NAMALWA (cell line): ENCODE data around the gene ACTN3.
"Not testable (repeated sequence)": the region's sequence is repeated elsewhere in the genome, so short reads cannot be mapped to it uniquely, and the experiment has no call there.

Experiments
- DNase-seq: peaks from one replicate; pipeline ENCODE4 v3.0.0-alpha.2; 2015; ENCODE audit warnings: low spot score

ACTN3 gene

DNA sequence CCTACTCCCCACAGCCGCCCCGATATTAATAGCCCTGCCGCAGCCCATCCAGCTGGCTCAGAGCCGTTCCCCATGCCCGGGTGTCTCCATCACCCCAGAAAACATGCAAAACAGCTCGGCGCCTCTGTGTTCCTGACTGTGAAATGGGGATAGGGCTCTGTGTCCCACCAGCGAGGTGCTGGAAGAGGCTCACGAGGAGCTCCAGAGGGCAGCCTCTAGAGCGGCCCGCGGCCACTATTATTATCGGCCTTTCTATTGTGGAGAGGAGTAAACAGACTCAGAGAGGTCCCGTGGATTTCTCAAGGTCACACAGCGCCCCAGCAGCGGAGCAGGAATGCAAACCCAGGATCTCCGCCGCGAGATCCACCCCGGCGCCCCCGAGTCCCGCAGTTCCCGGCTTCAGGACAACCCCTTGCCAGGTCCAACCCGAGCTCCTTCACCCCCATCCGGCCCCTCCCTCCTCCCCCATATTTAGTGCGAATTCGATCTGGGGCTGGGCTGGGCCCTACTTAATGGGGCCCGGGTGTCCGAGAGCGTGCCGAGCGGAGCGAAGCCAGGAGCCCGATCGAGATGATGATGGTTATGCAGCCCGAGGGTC, at the start of gene ACTN3:
Gene ACTN3, plus strand, starts transcription at position 536 of the 598 bp plus-strand sequence. Its CDS starts 35 bp downstream, at position 571.
- DNase-seq = no peak

GRCh38 chr11:66497206-66497605, 49.5 kb upstream of the ACTN3 start:
- DNase-seq = no peak

GRCh38 chr11:66498506-66498905, 48.2 kb upstream of the ACTN3 start:
- no peak for DNase-seq

DNA sequence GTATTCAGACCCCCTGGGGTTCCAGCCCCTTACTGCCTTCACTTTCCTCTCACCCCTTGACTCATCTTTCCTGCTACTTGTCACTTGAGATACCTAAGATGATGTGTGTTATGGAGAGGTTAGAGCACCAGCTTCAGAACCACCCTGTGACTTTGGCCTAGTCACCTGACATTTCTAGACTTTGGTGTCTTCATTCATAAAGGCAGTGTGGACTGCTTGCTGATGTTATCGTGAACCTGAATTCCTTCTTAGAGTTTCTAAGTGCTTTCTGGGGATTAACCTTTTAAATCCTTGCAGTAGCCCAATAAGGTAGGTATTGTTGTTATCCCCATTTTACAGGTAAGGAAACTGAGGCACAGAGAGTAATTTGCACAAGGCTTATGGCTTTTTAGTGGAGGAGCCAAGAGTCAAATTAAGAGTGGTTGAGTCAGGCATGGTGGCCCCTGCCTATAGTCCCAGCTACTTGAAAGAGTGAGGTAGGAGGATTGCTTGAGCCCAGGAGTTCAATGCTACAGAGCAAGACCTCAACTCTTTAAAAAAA, 41.4 kb upstream of the ACTN3 start:
- DNase-seq = no peak

DNA sequence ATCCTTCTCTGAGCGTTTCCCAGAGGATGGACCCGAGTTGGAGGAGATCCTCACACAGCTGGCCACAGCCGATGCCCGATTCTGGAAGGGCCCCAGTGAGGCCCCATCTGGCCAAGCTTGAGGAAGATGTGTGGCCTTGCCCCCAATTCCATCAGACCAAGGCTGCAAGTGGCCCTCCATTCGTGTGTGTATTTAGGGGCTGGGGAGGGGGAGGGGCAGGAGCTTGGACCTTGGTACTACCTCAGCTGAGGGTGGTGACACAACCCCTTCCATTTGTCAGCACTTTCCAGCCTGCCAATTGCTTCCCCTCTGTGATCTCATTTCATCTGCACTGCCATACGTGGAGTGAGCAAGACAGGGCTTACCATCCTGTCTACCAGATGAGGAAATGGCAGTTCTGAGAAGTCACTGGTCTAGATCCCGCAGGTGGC, 37.6 kb upstream of the ACTN3 start:
- DNase-seq = no peak

DNA sequence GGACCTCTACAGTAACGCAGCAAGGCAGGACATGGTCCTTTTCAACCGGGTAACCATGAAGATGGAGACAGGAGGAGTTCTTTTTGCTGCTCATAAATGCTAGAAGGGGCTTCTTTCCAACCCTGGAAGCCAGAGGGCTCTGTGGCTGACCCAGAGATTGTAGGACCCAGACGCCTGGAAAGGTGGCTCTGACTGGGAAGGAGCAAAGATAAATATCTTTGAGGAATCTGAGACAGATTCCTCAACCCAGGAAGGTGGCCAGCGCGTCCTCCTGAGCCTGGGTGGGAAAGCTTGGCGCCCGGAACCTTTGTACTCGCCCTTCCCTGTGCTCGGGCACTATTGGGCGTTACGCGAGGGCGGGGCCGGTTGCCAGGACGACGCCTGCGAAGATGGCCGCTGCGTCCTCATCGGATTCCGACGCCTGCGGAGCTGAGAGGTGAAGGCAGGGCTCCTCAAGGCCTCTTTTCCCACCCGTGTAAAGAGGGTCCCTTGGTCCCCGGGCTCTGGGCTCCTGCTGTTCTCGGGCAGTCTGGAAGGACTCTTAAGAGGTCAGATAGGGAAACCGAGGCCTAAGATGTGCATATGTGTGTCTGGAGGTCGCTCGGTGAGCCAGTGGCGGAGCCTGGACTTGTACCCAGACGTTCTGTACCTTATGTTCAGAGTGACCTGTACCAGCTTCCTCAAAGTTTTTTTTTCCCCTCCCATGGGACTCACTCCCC, 36.3 kb upstream of the ACTN3 start, which contains the start of gene BBS1:
Gene BBS1, plus strand, starts transcription at position 365 of the 719 bp plus-strand sequence. Its CDS starts 25 bp downstream, at position 390.
- DNase-seq = peak; percentile 82

- no peak for DNase-seq
Observed at GRCh38 chr11:66510990-66511339, 35.7 kb upstream of the ACTN3 start.

- DNase-seq = no peak
Observed at GRCh38 chr11:66523611-66524010, 23.1 kb upstream of the ACTN3 start.

DNA sequence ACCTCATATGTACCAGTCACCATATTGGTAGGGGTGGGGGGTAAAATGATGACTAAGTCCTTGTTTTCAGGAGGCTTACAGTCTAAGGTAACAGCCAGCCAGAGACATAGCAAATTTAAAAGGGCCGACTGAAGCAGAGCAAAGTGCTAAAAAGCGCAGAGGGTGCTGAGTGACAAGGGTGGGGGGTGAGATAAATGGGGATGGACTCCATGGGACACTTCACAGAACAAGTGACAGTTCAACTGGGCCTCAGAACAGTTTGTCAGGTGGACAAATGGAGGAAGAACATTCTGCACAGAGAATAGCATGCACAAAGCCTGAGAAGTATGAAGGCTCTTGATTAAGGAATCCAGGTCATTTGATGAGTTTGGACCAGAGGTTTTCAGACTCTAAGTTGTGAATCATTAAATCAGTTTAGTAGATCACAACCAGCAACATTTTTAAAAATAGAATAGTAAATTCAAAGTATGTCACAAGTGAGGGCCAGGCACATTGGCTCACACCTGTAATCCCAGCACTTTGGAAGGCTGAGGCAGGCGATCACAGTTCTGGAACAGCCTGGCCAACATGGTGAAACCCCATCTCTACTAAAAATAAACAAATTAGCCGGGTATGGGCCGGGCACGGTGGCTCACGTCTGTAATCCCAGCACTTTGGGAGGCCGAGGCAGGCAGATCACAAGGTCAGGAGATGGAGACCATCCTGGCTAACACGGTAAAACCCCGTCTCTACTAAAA, 22.2 kb upstream of the ACTN3 start:
- DNase-seq = no peak

GRCh38 chr11:66529069-66529468, 17.6 kb upstream of the ACTN3 start:
- DNase-seq = no peak

DNA sequence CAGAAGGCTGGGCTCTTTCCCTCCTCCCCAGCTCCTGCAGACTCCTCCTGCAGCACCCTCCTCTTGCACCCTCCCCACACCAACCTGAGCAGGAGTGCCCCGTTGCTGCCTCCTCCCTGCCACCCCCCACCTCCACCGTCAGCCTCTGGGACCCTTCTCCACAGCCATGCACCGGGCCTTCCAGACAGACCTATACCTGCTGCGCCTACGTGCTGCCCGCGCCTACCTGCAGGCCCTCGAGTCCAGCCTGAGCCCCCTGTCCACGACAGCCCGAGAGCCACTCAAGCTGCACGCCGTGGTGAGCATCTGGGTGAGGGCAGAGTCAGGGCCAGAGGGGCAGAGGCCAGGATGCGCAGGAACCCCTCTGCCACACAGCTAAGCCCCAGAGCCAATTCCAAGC, 17.0 kb upstream of the ACTN3 start:
- DNase-seq = no peak

DNA sequence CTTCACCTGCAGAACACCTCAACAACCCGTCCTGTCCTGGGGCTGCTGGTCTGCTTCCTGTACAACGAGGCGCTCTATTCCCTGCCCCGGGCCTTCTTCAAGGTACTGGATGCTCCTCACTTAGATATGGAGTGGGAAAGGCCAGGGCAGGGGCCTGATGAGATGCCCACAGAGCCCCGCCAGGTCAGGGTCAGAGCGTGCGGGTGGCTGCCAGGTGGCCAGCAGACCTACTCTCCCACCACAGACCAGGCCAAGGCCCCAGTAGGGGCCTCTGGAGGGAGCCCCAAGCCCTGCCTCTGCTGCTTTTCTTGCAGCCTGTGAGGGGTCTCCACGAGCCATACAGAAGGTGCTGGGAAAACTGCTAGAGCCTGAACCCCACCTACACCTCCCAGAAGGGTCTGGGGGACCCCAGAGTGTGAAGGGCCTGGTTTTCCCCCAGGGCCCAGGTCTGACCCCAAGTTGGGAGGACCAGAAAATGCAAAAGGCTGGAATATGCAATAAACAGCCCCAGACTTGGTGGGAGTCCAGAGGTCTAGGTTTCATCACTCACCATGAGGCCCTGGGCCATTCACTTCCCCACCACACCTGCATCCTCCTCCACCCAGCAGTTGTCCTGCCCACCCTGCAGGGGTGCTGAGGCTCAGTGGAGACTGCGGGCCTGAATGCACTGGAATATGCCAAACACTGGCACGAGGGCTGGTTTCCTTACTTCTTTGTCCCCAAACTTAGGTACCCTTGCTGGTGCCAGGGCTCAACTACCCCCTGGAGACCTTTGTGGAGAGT, 15.6 kb upstream of the ACTN3 start:
- no peak for DNase-seq

DNA sequence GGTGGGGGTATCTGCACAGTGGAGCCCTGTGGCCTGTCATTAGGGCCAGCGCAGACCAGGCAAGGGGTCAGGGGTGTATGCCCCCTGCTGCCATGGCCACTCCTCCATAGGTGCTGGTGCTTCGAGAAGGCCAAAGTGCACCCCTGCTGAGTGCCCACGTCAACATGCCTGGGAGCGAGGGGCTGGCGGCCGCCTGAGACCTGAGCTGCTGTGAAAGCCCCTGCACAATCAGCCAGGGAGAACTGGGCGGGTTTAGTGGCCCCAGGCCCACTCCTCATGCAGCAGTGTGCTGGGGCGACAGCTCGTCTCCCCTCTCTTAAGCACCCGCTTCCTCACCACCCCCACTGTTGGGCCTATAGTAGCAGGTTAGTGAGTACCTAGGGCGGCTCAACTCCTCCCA, 14.9 kb upstream of the ACTN3 start:
- DNase-seq = no peak

- DNase-seq = no peak
Observed at GRCh38 chr11:66532784-66533183, 13.9 kb upstream of the ACTN3 start.

DNA sequence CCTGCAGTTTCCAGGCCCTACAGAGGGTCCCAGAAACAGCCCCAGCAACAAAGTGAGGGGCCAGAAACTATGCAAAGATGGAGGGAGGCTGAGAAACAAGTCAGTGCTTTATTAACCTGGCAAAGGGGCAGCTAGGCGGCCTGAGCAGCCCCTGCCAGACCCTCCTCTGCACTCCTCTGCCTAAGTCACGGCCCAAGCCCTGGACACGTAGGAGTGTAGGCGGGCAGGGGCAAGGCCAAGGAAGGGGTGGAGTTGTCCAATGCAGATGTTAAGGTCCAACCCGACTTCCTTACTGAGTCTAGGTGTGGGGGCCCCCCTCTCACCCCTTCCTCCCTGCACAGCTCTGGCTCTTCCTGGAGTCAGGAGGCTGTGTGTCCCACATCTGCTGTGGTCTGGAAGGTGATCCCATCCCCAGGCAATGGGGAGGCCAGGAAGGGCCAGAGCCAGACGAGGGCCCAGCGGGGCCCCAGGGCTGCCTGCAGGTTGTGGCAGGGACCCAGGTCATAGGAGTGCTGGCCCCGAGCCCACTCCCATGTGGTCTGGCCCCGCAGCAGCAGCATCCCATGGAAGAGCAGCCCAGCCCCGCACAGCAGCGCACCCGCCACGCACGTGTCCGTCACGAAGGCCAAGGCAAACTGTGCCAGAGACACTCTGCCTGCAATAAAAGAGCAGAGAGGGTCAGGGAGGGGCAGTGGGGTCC, 7.4 kb upstream of the ACTN3 start:
- no peak for DNase-seq

GRCh38 chr11:66539870-66540213, 6.9 kb upstream of the ACTN3 start:
- no peak for DNase-seq

DNA sequence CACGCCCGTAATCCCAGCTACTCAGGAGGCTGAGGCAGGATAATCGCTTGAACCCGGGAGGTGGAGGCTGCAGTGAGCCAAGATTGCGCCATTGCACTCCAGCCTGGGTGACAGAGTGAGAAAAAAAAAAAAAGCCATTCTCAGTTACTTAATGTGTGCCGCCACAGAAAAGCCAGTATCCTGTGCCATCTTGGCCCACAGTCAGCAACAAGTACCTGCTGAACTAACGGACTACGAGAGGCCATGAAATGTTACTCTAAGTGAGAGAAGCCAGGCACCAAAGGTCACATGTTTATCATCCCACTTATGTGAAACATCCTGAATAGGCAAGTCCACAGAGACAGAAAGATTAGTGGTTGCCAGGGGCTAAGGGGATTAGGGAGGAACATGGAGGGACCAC, 6.1 kb upstream of the ACTN3 start:
- DNase-seq = not testable (repeated sequence)

DNA sequence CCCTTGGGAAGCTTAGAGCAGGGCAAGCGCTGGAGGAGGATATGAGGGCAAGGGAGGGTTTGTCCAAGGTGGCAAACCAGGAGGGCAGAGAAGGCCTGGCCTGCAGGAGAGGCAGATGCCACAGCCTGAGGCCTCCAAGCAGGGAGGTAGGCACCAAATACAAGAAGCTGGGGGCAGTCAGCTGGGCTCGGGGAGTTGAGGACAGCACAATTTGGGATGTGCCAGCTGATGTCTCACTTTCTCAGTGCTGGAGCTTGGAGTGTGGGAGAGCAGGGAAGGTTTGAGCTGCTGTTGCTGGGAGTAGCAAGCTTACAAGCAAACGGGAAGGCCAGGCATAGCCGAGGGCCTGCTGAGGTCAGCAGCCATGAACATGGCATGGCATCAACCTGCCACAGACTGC, 4.8 kb upstream of the ACTN3 start:
- no peak for DNase-seq

DNA sequence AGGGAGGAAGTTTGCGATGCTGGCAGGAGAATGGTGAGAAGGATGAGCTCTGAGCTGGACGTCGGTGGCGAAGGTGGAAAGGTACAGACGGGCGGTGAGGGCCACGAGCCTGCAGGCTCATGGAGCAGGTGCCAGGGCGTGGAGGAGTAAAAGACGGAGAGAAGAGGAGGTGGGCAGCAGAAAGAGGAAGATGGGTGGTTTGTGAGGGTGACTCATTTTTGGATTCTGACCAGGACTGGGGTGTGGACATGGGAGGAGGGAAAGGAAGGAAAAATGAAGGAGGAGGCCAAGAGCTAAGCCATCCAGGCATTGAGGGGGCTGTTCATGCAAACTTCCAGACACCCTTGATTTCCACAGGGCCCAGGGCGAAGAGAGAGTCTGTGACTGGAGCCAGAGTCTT, 4.3 kb upstream of the ACTN3 start:
- DNase-seq = no peak

- DNase-seq = peak; percentile 85
Observed at GRCh38 chr11:66543263-66544107, 3.2 kb upstream of the ACTN3 start.

- DNase-seq = not testable (repeated sequence)
Observed at GRCh38 chr11:66544952-66545351, 1.8 kb upstream of the ACTN3 start.
